Vagina (tissue), 2 donors: ENCODE results near the gene FANCE. TPM values are rescaled to one million over a fixed set of nuclear protein-coding genes. Genes with fewer than 3 reads are reported as not detected.
"Not testable (repeated sequence)": the region's sequence is repeated elsewhere in the genome, so short reads cannot be mapped to it uniquely, and the experiment has no call there.

Experiments used
- DNase-seq, 2 donors: peaks; one replicate each; pipeline ENCODE4 v3.0.0-alpha.2; 2017; ENCODE audit errors: extremely low spot score in 2 of 2
- H3K27ac ChIP-seq: fragments of 200-600 bp; sonication (generic); one replicate; pipeline ENCODE4 v1.5.1; 2019
- H3K27me3 ChIP-seq: fragments of 200-600 bp; sonication (generic); one replicate; pipeline ENCODE4 v1.5.1; 2019
- H3K36me3 ChIP-seq, 2 donors: fragments of 200-600 bp; sonication (generic); one replicate each; pipeline ENCODE4 v1.5.1; 2017 to 2019
- H3K4me1 ChIP-seq: fragments of 200-600 bp; sonication (generic); one replicate; pipeline ENCODE4 v1.5.1; 2019
- H3K4me3 ChIP-seq, 2 donors: fragments of 200-600 bp; sonication (generic); 1 replicate in 1 of 2; 2 replicates in 1 of 2; pipeline ENCODE4 v1.5.1; 2016 to 2019
- H3K9me3 ChIP-seq: fragments of 200-600 bp; sonication (generic); one replicate; pipeline ENCODE4 v1.5.1; 2019
- POLR2A ChIP-seq, 2 donors: fragments of 450-650 bp; IDR thresholded peaks; one replicate each; pipeline ENCODE4 v1.6.1; 2017; ENCODE audit warnings: antibody characterized with exemption in 2 of 2, mild to moderate bottlenecking in 2 of 2, moderate library complexity in 2 of 2
- POLR2AphosphoS5 ChIP-seq, 2 donors: sonication (generic); formaldehyde crosslinking; IDR thresholded peaks; one replicate each; pipeline ENCODE4 v1.9.0; 2017; ENCODE audit warnings: antibody characterized with exemption in 2 of 2, mild to moderate bottlenecking in 2 of 2, low read depth in 1 of 2; ENCODE audit not compliant: insufficient read depth in 1 of 2
- intact Hi-C: fragments of 100-400 bp; cut with DNase I; formaldehyde crosslinking; loops from one replicate; pipeline ENCODE4 v1.15.1; 2023
- microRNA-seq: library from miRNA; unstranded; fragments of <30 nt; microRNA quantifications from one replicate; pipeline ENCODE4, GENCODE V29; 2017; ENCODE audit warnings: borderline number of aligned reads, borderline replicate concordance
- small RNA-seq: library from RNA; depleted of rRNA; stranded (forward); fragments of <200 nt; gene quantifications from one replicate; pipeline ENCODE3, GENCODE V24; 2016
- total RNA-seq: library from RNA; depleted of rRNA; stranded (reverse); fragments of >200 nt; gene quantifications from one replicate; pipeline ENCODE4 v1.2.3, GENCODE V29; 2016
- TF ChIP-seq, protein P1 (sequence below), 3 experiments: fragments of 450-650 bp in 2 of 3; fragments of 200-600 bp in 1 of 3; sonication (generic) in 1 of 3; IDR thresholded peaks; one replicate each; pipeline ENCODE4 v1.5.1; 2017 to 2019; ENCODE audit warnings: antibody characterized with exemption in 3 of 3, mild to moderate bottlenecking in 2 of 3, moderate library complexity in 2 of 3

Gene FANCE
- total RNA-seq, 1 donor from 2014 or later, result 10.1 TPM

DNA sequence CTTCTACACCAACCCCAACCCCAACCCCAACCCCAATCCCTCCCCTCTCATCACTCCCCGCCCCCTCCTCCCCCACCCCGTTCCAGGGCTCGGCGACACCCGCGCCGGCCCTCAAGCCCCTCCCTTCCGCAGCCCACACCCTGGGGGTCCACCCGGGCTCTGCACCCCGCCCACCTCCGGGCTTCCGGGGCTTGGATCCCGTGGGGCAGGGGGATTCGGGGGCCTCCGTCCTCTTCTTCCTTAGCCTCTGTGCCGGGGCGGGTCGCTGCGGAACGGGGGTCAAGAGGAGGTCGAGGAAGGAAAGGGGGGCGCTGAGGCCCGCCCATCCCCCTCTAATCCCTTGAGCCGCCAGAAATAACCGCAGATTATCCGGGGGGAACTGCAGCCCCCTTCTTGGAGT, 59.9 kb downstream of the FANCE start:
- Histone ChIP-seq H3K36me3 (no peaks in the 10 kb centered on the region), H3K4me1 (peaks cover 15% of the 10 kb centered on the region), H3K27me3 (no peaks in the 10 kb centered on the region), H3K4me3 (peak overlapping the region; percentile 31 to 41), H3K9me3 (no peaks in the 10 kb centered on the region), H3K27ac (no peak overlapping the region)
- no peak for DNase-seq
- TF ChIP-seq, protein P1, sequence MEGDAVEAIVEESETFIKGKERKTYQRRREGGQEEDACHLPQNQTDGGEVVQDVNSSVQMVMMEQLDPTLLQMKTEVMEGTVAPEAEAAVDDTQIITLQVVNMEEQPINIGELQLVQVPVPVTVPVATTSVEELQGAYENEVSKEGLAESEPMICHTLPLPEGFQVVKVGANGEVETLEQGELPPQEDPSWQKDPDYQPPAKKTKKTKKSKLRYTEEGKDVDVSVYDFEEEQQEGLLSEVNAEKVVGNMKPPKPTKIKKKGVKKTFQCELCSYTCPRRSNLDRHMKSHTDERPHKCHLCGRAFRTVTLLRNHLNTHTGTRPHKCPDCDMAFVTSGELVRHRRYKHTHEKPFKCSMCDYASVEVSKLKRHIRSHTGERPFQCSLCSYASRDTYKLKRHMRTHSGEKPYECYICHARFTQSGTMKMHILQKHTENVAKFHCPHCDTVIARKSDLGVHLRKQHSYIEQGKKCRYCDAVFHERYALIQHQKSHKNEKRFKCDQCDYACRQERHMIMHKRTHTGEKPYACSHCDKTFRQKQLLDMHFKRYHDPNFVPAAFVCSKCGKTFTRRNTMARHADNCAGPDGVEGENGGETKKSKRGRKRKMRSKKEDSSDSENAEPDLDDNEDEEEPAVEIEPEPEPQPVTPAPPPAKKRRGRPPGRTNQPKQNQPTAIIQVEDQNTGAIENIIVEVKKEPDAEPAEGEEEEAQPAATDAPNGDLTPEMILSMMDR (IDR thresholded peaks at IDR 0.05), result no peak
- TF ChIP-seq POLR2A (IDR thresholded peaks at IDR 0.05) (no peak), POLR2AphosphoS5 (IDR thresholded peaks at IDR 0.05; ENCODE audit: insufficient read depth in 1 of 2, low read depth in 1 of 2) (no peak)
- intact Hi-C loops, result no loop called here

DNA sequence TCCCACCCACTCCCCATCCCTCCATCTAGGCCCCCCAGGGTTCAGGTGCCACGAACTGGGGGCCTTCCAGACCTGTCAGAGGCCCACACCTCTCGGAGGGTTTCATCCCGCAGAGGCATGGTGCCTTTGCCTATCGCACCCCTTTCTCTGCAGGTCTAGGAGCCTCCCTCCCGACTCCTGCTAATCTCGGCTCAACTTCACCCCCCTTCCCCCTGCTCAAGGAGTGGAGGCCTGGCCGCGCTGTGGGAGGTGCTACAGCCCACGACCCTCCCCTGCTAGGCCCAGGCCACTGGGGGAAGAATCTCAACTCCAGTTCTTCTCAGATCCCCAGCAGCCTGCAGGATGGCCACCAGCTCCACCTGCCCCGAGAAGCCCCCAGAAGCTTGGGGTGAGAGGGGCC, 60.6 kb downstream of the FANCE start, which contains the start of gene TULP1:
TSS of gene TULP1 (minus strand) at position 157 of the 400 bp plus-strand sequence. CDS start at position 119, 38 bp downstream.
- Histone ChIP-seq H3K27ac (no peak within 1 kb of the TSS), H3K4me3 (peak within 1 kb of the TSS; percentile 31 to 41), H3K4me1 (peaks cover 15% of the 10 kb centered on the region), H3K36me3 (no peaks in the 10 kb centered on the region), H3K9me3 (no peaks in the 10 kb centered on the region), H3K27me3 (no peaks in the 10 kb centered on the region)
- no peak for TF ChIP-seq POLR2A (IDR thresholded peaks at IDR 0.05)
- intact Hi-C loops, result no loop called here
- no peak for DNase-seq

DNA sequence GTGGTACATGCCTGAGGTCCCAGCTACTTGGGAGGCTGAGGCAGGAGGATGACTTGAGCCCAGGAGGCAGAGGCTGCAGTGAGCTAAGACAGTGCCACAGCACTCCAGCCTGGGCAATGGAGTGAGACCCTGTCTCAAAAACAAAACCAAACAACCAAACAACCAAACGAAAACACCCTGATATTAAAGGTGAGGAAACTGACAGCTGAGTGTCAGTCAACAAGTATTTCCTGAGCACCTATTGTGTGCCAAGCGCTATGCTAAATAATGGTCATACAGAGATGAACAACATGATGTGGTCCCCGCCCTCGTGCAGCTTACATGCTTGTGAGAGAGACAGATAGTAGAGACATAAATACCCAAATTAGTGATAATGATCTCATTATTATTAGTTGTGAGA, 62.4 kb downstream of the FANCE start:
- TF ChIP-seq POLR2AphosphoS5 (IDR thresholded peaks at IDR 0.05; ENCODE audit: insufficient read depth in 1 of 2, low read depth in 1 of 2), result no peak

DNA sequence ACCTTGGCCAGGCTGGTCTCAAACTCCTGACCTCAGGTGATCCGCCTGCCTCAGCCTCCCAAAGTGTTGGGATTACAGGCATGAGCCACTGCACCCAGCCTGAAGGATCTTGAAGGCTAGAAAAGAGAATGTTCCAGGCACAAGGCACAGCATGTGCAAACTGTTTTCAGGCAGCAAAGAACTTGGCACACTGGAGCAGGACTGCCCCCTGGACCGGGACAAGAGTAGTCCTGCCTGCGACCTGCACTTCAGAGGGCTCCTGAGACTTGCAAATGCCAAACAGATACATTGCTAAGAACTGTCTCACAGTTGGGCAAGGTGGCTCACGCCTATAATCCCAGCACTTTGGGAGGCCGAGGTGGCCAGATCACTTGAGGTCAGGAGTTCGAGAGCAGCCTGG, 63.8 kb downstream of the FANCE start:
- H3K9me3 ChIP-seq, DNase-seq, H3K4me3 ChIP-seq, H3K27me3 ChIP-seq, H3K27ac ChIP-seq, intact Hi-C loops, H3K36me3 ChIP-seq: not testable (repeated sequence)
- peaks cover 13% of the 10 kb centered on the region for H3K4me1 ChIP-seq

More for the DNA sequence above, 62.4 kb downstream of the FANCE start:
- DNase-seq, result no peak
- Histone ChIP-seq H3K4me1 (peaks cover 15% of the 10 kb centered on the region), H3K36me3 (no peaks in the 10 kb centered on the region), H3K4me3 (no peak overlapping the region), H3K27ac (no peak overlapping the region), H3K9me3 (no peaks in the 10 kb centered on the region), H3K27me3 (no peaks in the 10 kb centered on the region)
- intact Hi-C loops, result no loop called here

Small RNAs within 50 kb of the gene (microRNA-seq; reads per million reads assigned to microRNA genes)
- not detected for gene MIR7111

Small RNAs within 50 kb of the gene (small RNA-seq; reads per million reads assigned to genes)
- gene MIR7111, result not detected

Other genes starting within 250 kb of the FANCE start
- 0.49 TPM for gene SCUBE3, start 238.4 kb upstream of the FANCE start, total RNA-seq
- gene ZNF76, start 192.6 kb upstream of the FANCE start, total RNA-seq, result 39.0 TPM
- 23.1 TPM for gene DEF6, start 154.5 kb upstream of the FANCE start, total RNA-seq
- gene PPARD, start 109.8 kb upstream of the FANCE start, total RNA-seq, result 21.9 TPM
- gene RPL10A, start 16.1 kb downstream of the FANCE start, total RNA-seq, result 2,013 TPM
- 29.0 TPM for gene TEAD3, start 44.7 kb downstream of the FANCE start, total RNA-seq
- gene TULP1, start 60.6 kb downstream of the FANCE start, total RNA-seq, result not detected
- gene FKBP5, start 236.6 kb downstream of the FANCE start, total RNA-seq, result 246 TPM